Mononuclear cell (primary cell): ENCODE results near the gene ARFGEF2. TPM values are rescaled to one million over a fixed set of nuclear protein-coding genes. Genes with fewer than 3 reads are reported as not detected.

Experiments used
- H3K27me3 ChIP-seq: 2 replicates; pipeline ENCODE4 v1.6.0; 2011; ENCODE audit warnings: low read length, control low read depth; ENCODE audit not compliant: insufficient read depth
- H3K4me1 ChIP-seq: 2 replicates; pipeline ENCODE4 v1.5.1; 2011; ENCODE audit warnings: mild to moderate bottlenecking, low read length, control low read depth; ENCODE audit not compliant: insufficient read depth
- H3K4me3 ChIP-seq: 2 replicates; pipeline ENCODE4 v1.5.1; 2011; ENCODE audit warnings: mild to moderate bottlenecking, low read length, moderate library complexity
- H3K9me3 ChIP-seq: 2 replicates; pipeline ENCODE4 v1.5.1; 2011; ENCODE audit warnings: low read depth, mild to moderate bottlenecking, control low read depth, low read length
- total RNA-seq: library from RNA; depleted of rRNA; stranded (reverse); fragments of >200 nt; gene quantifications from one replicate; pipeline ENCODE4 v1.2.3, GENCODE V29; 2012

ARFGEF2 gene
- total RNA-seq, 1 donor: 35.1 TPM

GRCh38 chr20:48912065-48912464 lies 9.4 kb upstream of the ARFGEF2 start:
- Histone ChIP-seq H3K4me3 (no peak overlapping the region), H3K4me1 (peaks cover 37% of the 10 kb centered on the region), H3K27me3 (no peaks in the 10 kb centered on the region)

GRCh38 chr20:48916699-48917098 lies 4.8 kb upstream of the ARFGEF2 start:
- Histone ChIP-seq H3K4me1 (peaks cover 23% of the 10 kb centered on the region), H3K9me3 (no peaks in the 10 kb centered on the region), H3K27me3 (no peaks in the 10 kb centered on the region), H3K4me3 (no peak overlapping the region)

More at GRCh38 chr20:48912065-48912464, 9.4 kb upstream of the ARFGEF2 start:
- H3K9me3 ChIP-seq: no peaks in the 10 kb centered on the region

GRCh38 chr20:48919336-48919881 lies 2.1 kb upstream of the ARFGEF2 start:
- Histone ChIP-seq H3K4me3 (no peak overlapping the region), H3K9me3 (no peaks in the 10 kb centered on the region), H3K27me3 (no peaks in the 10 kb centered on the region), H3K4me1 (peaks cover 39% of the 10 kb centered on the region)

- no peaks in the 10 kb centered on the region for H3K27me3 ChIP-seq
- no peaks in the 10 kb centered on the region for H3K9me3 ChIP-seq
- H3K4me3 ChIP-seq: no peak overlapping the region
- peaks cover 45% of the 10 kb centered on the region for H3K4me1 ChIP-seq
These were observed 1.5 kb upstream of the ARFGEF2 start for GRCh38 chr20:48919882-48920526.

GRCh38 chr20:48920527-48921167 lies 864 bp upstream of the ARFGEF2 start:
- no peaks in the 10 kb centered on the region for H3K27me3 ChIP-seq
- H3K9me3 ChIP-seq: no peaks in the 10 kb centered on the region
- H3K4me1 ChIP-seq: peaks cover 49% of the 10 kb centered on the region
- H3K4me3 ChIP-seq: peak overlapping the region; percentile 69

GRCh38 chr20:48921883-48922820 lies 641 bp downstream of the ARFGEF2 start:
- H3K4me3 ChIP-seq: peak overlapping the region; percentile 69
- no peaks in the 10 kb centered on the region for H3K27me3 ChIP-seq
- no peaks in the 10 kb centered on the region for H3K9me3 ChIP-seq
- H3K4me1 ChIP-seq: peaks cover 61% of the 10 kb centered on the region

GRCh38 chr20:48923149-48923718 lies 1.7 kb downstream of the ARFGEF2 start:
- no peaks in the 10 kb centered on the region for H3K27me3 ChIP-seq
- peaks cover 61% of the 10 kb centered on the region for H3K4me1 ChIP-seq
- H3K4me3 ChIP-seq: no peak overlapping the region
- no peaks in the 10 kb centered on the region for H3K9me3 ChIP-seq

GRCh38 chr20:48924756-48925109 lies 3.2 kb downstream of the ARFGEF2 start:
- Histone ChIP-seq H3K27me3 (no peaks in the 10 kb centered on the region), H3K9me3 (no peaks in the 10 kb centered on the region), H3K4me1 (peaks cover 61% of the 10 kb centered on the region), H3K4me3 (no peak overlapping the region)

- no peak overlapping the region for H3K4me3 ChIP-seq
- peaks cover 55% of the 10 kb centered on the region for H3K4me1 ChIP-seq
- no peaks in the 10 kb centered on the region for H3K9me3 ChIP-seq
- no peaks in the 10 kb centered on the region for H3K27me3 ChIP-seq
These were observed 4.8 kb downstream of the ARFGEF2 start for GRCh38 chr20:48926267-48926666.

- Histone ChIP-seq H3K27me3 (no peaks in the 10 kb centered on the region), H3K4me1 (peaks cover 55% of the 10 kb centered on the region), H3K4me3 (no peak overlapping the region), H3K9me3 (no peaks in the 10 kb centered on the region)
These were observed 5.3 kb downstream of the ARFGEF2 start for GRCh38 chr20:48926821-48927220.

GRCh38 chr20:48928832-48929725 lies 7.6 kb downstream of the ARFGEF2 start:
- no peaks in the 10 kb centered on the region for H3K27me3 ChIP-seq
- H3K4me1 ChIP-seq: peaks cover 33% of the 10 kb centered on the region
- no peak overlapping the region for H3K4me3 ChIP-seq
- H3K9me3 ChIP-seq: no peaks in the 10 kb centered on the region

- H3K4me3 ChIP-seq: no peak overlapping the region
- peaks cover 24% of the 10 kb centered on the region for H3K4me1 ChIP-seq
- no peaks in the 10 kb centered on the region for H3K9me3 ChIP-seq
- no peaks in the 10 kb centered on the region for H3K27me3 ChIP-seq
These were observed 8.5 kb downstream of the ARFGEF2 start for GRCh38 chr20:48930035-48930434.

GRCh38 chr20:48930878-48931277 lies 9.4 kb downstream of the ARFGEF2 start:
- Histone ChIP-seq H3K4me1 (peaks cover 17% of the 10 kb centered on the region), H3K9me3 (no peaks in the 10 kb centered on the region), H3K4me3 (no peak overlapping the region), H3K27me3 (no peaks in the 10 kb centered on the region)
